GM18861 (cell line): Measurements from ENCODE around the gene NAA50.

Source experiments
- ATAC-seq: cut with Tn5 transposase; IDR thresholded peaks from one replicate; pipeline ENCODE4 v1.9.1; 2021; ENCODE audit not compliant: unreplicated experiment

The NAA50 gene

DNA sequence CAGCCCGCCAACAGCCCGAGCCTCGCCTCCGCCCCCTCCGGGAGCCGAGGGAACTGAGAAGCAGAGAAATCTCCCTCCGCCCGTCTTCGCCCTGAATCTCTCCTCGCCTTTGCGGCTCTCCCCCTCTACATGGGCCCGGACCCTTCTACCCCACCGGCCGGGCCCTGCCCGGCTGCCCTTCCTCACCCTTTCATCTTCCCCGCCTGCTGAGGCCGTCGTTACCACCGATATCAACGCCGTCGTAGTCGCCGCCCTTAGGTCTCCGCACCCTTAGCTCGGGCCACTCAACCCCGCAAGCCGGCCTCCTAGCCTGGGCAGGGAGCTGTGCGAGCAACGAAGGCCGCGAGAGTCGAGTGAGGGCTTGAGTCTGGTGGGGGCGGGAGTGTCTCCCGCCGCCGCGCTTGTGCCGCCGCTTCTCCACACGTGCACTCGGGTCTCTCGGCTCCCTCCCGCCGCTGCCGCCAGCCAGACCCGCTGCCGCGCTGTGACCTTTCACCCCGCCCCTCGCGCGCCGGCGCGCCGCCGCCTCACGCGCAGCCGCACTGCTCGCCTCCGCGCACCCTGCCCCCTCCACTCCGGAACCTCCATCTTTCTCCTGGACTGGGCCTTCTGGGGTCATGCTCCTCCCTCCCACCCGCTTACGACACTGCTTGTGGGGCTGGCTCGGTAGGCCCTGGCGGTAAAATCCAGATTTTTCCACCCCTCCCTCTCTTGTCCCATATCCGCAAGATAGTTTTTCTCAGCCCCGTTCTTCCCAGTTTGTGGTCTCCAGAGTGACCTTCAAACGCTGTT, at the start of gene NAA50:
NAA50 (minus strand) TSS at position 494 of the 792 bp plus-strand sequence; CDS start at position 194, 300 bp downstream.
- ATAC-seq, result peak; percentile 28

DNA sequence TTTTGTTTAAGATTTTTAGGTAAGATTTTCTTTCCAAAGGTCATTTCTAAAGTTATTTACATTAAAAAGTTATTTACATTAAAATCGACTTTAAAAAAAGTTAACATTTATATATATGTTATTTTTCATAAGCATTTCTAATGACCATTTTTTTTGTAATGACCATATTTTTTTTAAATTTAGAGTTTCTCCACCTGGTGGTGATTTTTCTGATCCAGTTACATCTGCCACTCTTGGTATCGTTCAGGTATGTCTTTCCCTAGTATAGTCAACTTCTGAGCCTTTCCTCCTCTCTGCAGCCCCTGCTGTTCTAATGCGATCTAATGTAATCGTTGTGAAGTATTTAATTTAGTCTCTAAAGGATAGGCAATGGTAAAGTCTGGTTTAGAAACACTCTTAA, 49.6 kb upstream of the NAA50 start:
- no peak for ATAC-seq

DNA sequence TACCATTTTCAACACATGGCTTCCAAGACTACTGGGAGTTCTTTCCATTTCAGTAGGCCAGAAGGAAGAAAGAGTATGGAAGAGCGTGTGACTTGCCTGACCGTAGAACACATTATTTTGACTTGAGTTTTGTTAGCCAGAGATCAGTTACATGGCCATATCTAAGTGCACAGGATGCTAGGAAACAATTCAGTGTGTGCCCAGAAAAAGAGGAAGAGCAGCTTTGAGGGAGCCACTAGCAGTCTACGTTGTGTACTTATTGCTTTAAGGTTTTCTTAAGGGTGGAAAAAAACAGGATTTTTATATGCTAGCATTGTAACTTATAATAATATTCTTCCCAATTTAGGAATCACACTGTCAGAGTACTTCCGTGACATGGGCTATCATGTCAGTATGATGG, 48.5 kb upstream of the NAA50 start:
- no peak for ATAC-seq

- no peak for ATAC-seq
Observed at GRCh38 chr3:113791381-113791780, 45.3 kb upstream of the NAA50 start.

DNA sequence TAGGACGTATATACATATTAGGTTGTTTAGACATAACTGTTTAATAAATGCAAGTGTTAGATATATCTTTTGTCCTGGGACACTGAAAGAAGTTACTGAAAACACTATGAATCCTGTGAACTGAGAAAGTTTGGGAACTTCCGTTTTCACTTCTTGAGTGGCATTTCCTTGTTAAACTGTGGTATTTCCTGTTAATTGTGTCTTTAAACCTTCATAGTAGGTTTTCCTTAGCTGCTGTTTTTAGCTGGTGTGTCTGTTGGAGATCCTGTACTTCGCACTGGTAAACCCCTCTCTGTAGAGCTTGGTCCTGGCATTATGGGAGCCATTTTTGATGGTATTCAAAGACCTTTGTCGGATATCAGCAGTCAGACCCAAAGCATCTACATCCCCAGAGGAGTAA, 37.9 kb upstream of the NAA50 start:
- peak; percentile 15 for ATAC-seq

DNA sequence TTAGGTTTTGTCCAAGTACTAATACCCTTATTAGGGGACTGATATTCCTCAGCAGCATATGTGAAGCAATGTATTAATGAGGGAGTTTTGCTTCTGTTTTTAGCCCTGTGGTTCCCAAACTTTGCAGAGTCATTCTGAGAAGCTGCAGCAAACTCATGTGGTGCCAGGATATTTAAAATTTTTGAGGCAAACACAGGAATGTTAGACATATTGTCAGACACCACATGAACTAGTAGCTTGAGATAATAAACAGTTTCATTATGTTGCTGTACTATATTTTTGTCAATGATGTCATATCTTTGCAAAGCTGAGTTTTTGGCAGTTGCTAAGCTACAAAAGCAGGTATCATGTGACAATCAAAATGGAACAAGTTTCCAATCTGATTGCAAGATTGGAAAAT, 37.4 kb upstream of the NAA50 start:
- peak; percentile 68 for ATAC-seq

GRCh38 chr3:113776564-113776963, 30.5 kb upstream of the NAA50 start:
- ATAC-seq, result no peak

- no peak for ATAC-seq
Observed at GRCh38 chr3:113775516-113775915, 29.5 kb upstream of the NAA50 start.

DNA sequence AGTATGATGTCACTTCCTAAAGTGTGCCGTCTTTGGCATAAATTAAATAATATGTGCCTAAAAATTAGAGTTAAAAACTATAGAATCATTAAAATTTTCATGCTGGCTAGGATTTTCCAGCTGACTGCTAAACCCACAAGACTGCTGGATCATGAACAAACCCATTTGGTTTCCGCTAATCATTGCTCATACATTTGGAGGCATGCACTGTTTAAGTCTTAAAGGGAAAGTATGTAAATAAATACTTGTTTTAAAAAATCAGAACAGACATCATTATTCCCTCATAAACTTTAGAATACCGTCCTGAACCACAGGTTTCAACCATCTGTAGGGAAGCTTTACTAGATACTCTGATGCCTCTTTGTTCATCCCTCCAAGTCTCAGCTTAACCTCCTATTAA, 27.3 kb upstream of the NAA50 start:
- ATAC-seq, result no peak

DNA sequence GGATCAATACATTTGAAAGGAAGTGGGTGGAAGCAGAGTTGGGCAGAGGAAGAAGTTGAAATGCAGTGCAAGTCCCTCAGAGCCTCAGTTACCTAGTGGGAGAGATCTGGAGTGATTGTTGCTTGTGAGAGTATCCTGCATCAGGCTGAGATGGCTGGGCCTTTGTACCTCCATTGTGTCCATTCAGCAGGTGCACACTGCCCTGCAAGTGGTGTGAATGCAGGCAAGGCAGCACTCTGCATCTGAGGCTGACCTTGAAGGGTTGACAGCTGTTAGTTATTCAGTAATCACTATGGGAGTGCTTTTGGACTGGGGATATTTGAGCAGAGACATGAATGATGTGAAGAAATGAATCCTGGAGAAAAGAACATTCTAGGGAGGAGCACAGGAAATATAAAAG, 25.9 kb upstream of the NAA50 start:
- ATAC-seq, result no peak

DNA sequence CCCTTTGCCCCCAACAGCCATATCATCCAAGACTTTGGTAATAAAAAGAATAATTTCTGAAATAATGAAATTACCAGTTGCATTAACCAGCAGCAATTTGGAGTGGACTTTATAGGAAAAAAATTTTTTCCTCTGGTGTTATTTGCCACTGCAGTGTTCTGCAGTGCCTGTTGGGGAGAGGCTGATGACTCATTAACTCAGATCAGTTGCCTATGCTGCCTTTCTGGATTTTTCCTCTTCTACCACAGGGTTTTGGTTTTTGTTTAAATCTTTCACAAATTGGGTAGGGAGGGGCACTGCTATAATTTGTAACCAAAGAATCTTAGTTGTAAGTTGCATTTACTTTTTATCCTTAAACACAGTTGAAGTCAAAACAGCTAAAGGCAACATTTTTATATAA, 23.5 kb upstream of the NAA50 start:
- peak; percentile 82 for ATAC-seq

GRCh38 chr3:113764698-113765097, 18.6 kb upstream of the NAA50 start:
- ATAC-seq, result no peak

GRCh38 chr3:113758389-113759024, 12.5 kb upstream of the NAA50 start:
- ATAC-seq, result no peak

DNA sequence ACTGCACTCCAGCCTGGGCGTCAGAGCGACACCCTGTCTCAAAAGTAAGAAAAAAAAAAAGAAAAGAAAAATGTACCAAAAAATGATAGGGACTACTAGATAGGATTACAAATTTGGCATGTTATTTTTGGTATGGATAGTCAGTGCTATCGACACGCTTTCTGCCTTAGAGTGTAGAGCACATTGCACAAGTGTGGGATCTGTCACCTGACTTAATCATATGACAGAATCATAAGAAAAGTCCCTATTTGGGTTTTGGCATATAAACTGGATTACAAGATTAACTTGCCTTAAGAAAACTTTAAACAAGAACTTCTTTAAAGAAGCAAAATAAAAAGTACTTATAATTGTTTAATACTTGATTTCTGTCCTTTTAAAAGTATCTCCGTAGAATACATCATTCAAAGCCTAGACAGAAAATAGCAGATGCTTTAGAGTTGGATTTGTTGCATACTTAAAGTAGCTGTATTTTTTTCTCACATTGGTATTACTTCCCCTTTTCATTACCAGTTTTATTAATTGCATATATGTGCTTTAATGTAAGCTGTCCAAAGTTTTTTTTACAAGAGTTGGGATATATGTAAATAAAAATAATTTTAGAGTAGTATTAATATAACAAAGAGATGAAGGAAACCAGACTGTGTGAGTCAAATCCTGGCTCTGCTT, 8.6 kb upstream of the NAA50 start:
- peak; percentile 53 for ATAC-seq

DNA sequence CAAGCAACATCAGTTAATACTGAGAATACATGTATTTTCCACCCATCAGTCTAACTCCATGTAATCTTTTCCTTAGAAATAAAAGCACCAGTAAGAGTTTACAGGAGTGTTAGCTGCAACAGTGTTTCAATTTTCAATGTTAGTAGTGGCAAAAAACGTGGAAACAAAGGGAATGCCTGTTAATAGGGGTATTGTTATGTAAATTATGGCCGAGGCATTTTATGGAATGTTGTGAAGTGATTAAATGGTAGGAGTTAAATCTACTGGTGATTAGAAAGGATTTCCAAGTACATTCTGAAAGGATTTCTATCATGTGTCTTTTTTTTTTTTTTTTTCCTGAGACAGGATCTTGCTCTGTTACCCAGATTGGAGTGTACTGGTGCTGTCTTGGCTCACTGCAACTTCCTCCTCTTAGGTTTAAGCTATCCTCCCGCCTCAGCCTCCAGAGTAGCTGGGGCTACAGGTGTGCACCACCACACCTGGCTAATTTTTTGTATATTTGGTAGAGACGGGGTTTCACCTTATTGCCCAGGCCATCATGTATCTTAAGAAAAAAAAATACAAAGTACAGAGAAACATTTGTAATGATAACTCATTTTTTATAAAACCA, 7.4 kb upstream of the NAA50 start:
- no peak for ATAC-seq

DNA sequence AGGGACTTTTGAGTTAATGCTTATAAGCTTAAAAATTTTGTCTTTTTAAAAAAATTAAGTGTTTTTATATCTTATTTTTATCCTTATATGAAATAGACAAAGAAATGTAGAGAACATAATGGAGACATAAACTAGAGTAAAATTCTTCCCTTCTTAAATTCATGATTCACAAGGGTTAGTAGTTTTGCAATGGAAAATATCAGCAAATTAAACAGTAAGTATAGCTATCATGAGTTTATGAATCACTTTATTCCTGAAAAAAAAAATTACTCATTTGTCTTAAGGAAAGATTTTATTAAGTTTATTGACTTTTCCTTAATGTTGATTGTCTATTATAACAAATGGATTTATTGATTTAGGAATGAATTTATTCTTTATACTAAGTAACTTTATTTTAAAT, 5.1 kb upstream of the NAA50 start:
- ATAC-seq, result no peak

DNA sequence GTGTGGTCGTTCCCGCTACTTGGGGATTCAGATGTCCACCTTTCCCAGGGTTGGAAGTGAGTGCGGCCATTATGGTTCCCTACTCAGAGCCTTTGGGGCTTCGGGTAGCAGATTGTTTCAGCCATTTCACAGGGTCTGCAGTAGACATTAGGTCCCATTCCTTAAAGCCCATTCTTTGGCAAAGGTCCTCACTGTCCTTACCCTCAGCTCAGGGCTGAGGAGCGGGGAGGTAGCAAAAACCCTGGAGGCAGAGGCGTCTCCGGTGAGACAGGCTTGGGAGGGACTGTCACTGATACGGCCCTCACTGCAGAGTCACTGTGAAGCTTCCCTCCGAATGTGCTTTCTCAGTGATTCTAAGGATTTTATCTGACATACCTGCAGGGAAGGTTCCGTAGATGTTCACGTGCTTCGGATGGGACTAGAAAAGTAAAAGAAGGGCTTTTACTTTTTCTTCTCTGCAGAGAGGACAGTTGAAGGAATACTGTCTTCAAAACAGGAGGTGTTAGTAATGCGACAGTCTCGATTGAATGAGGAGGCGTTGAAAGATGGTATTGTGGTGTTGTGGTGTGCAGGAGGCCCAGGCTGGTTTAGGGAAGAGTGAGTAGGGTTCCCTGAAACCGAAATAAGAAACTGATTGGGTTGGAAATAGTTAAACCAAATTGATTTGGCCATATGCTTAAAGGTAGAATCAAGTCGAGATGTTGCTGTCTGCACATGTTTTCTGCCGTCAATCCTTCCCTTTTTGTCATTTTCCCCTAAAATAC, 1.4 kb upstream of the NAA50 start:
- no peak for ATAC-seq

- ATAC-seq, result peak; percentile 31
Observed at GRCh38 chr3:113746548-113747282, 666 bp upstream of the NAA50 start, which contains the start of gene ATP6V1A. Gene ATP6V1A, plus strand, starts transcription at chr3:113747035. Its CDS starts 31,719 bp downstream, at chr3:113778754.

DNA sequence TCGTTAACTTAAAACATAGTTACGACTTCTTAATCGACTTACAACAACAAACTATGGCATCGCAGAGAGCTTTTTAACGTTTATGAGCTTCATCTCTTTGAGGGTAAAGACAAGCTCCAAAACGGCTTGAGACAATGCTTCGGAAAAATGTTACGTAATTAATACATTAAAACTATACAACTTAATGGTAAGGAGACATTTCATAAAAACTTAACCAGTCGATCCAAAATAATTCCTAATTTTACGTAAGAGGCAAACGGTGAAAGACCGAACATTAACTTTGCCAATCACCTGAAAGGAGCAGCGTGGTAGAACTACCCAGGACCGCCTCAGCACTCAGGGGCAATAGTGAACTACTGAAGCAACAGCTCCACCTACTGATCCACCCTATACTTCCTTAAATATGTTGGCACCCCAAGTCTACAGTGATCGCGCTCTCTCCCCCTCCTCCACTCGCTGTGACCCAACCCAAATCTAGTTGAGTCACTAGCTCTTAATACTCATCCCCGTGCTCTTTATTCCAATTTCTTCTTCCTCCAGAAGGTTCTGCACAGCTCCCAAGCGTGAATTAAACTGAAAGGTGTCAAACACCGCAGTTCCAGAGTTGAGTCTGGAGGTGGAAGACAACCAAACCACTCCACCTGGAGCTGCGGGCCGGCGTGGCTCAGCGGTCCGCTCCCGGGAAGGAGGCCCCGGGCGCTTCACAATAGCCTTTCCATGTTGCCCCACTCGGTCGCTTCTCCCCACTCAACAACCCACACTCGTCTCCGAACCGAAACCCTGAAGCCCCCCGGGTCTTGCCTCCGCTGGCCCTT, 901 bp downstream of the NAA50 start:
- ATAC-seq, result peak; percentile 52
